Right lobe of liver (tissue), 6 donors: ENCODE results near the gene DNAH10. TPM values are rescaled to one million over a fixed set of nuclear protein-coding genes. Genes with fewer than 3 reads are reported as not detected.
A peak's percentile ranks its signal among the peaks of the same experiment; 100 is the strongest.
"Not testable (repeated sequence)": the region's sequence is repeated elsewhere in the genome, so short reads cannot be mapped to it uniquely, and the experiment has no call there.

ENCODE experiments used
- ATAC-seq, 4 donors: fragments of 200-7000 bp; cut with Tn5 transposase; one replicate each; pipeline ENCODE4 v1.9.1; 2020; ENCODE audit warnings: mild to moderate bottlenecking in 4 of 4, moderate library complexity in 4 of 4
- DNase-seq, 3 donors: peaks; one replicate each; pipeline ENCODE4 v3.0.0-alpha.2; 2020
- H3K27ac ChIP-seq, 3 donors: fragments of 200-600 bp; one replicate each; pipeline ENCODE4 v1.8.0; 2022
- H3K27me3 ChIP-seq, 2 donors: fragments of 200-600 bp; one replicate each; pipeline ENCODE4 v1.8.0; 2022
- H3K36me3 ChIP-seq, 4 donors: fragments of 200-600 bp; sonication (generic) in 1 of 4; one replicate each; pipeline versions ENCODE4 v1.5.1 to v1.8.0; 2017 to 2022; ENCODE audit warnings: control low read depth in 1 of 4
- H3K4me1 ChIP-seq, 4 donors: fragments of 200-600 bp; sonication (generic) in 1 of 4; one replicate each; pipeline versions ENCODE4 v1.5.1 to v1.8.0; 2017 to 2022; ENCODE audit warnings: control low read depth in 1 of 4
- H3K4me3 ChIP-seq, 3 donors: fragments of 200-600 bp; one replicate each; pipeline ENCODE4 v1.8.0; 2022
- H3K9me3 ChIP-seq, 4 donors: fragments of 200-600 bp; sonication (generic) in 1 of 4; one replicate each; pipeline versions ENCODE4 v1.5.1 to v1.8.0; 2017 to 2022; ENCODE audit warnings: control low read depth in 1 of 4
- CTCF ChIP-seq, 4 donors: fragments of 200-600 bp in 3 of 4; fragments of 450-650 bp in 1 of 4; IDR thresholded peaks; one replicate each; pipeline versions ENCODE4 v1.5.1 to v1.8.0; 2016 to 2022; ENCODE audit warnings: antibody characterized with exemption in 4 of 4, mild to moderate bottlenecking in 2 of 4
- POLR2A ChIP-seq: fragments of 450-650 bp; IDR thresholded peaks from one replicate; pipeline ENCODE4 v1.6.1; 2017; ENCODE audit warnings: antibody characterized with exemption, mild to moderate bottlenecking
- WGBS: methylation state at CpG from one replicate; pipeline ENCODE4 v1.1.6; 2018; ENCODE audit warnings: low coverage, low lambda C conversion rate; ENCODE audit not compliant: insufficient coverage; ENCODE audit errors: missing lambda C conversion rate; 5-methylcytosine and 5-hydroxymethylcytosine counted together
- intact Hi-C, 2 donors: fragments of 100-400 bp; cut with DNase I; formaldehyde crosslinking; loops; one replicate each; pipeline versions ENCODE4 v1.11.2 to v1.14.1; 2022
- total RNA-seq, 6 experiments: library from RNA; depleted of rRNA in 2 of 6; stranded (reverse); fragments of >200 nt in 2 of 6; fragmentation: NEBNext Ultra II Directional in 3 of 6; extraction: Animal tissue kit (Norgen Biotek cat#: 25700) in 3 of 6; gene quantifications; one replicate each; pipeline versions ENCODE4 v1.1.0 to v1.2.4, GENCODE V29; 2016 to 2023
- donor health status: DM: no; HTN: yes; CAD: no.
- donor health status: DM: no; HTN: no; CAD: no.
- donor health status: DM: no; HTN: no; CAD: no.
- donor health status: DM: no; HTN: yes; CAD: no.
- donor health status: DM: no; HTN: yes; CAD: no.

The DNAH10 gene
- total RNA-seq, 6 experiments from 2014 or later = under 0.01 to 0.40 (median 0.16) TPM; not detected in 1

- no peak overlapping the region for H3K27ac ChIP-seq
- no peaks in the 10 kb centered on the region for H3K9me3 ChIP-seq
- no peaks in the 10 kb centered on the region for H3K36me3 ChIP-seq
- no peak overlapping the region for H3K4me3 ChIP-seq
- ATAC-seq (peak in 3 of 4 donors; percentile 9 to 23 (median 18)), DNase-seq (no peak)
- WGBS = 70% methylated on average over 5 of the region's 12 CpGs
- H3K4me1 ChIP-seq = no peaks in the 10 kb centered on the region
- intact Hi-C loops = loop anchor here in 1 of 2 donors (5.0 kb wide), 1 partner anchor 79 kb away; no protein-coding TSS in a partner anchor
- no peaks in the 10 kb centered on the region for H3K27me3 ChIP-seq
- no peak for TF ChIP-seq POLR2A
- no peak for TF ChIP-seq CTCF (IDR thresholded peaks at IDR 0.05)
Observed at GRCh38 chr12:123907726-123908476, 145.8 kb downstream of the DNAH10 start.

GRCh38 chr12:123908884-123909725 lies 147.0 kb downstream of the DNAH10 start:
- intact Hi-C loops = loop anchor here in 1 of 2 donors (5.0 kb wide), 1 partner anchor 78 kb away; no protein-coding TSS in a partner anchor
- no peaks in the 10 kb centered on the region for H3K27me3 ChIP-seq
- H3K4me1 ChIP-seq = no peaks in the 10 kb centered on the region
- WGBS = 69% methylated on average over 20 of the region's 37 CpGs
- H3K36me3 ChIP-seq = no peaks in the 10 kb centered on the region
- H3K27ac ChIP-seq = no peak overlapping the region
- ATAC-seq = no peak
- H3K4me3 ChIP-seq = no peak overlapping the region
- DNase-seq = no peak
- TF ChIP-seq CTCF (IDR thresholded peaks at IDR 0.05) = no peak
- TF ChIP-seq POLR2A = no peak
- no peaks in the 10 kb centered on the region for H3K9me3 ChIP-seq

GRCh38 chr12:123910057-123910456 lies 148.0 kb downstream of the DNAH10 start:
- DNase-seq (no peak), ATAC-seq (no peak)
- H3K27me3 ChIP-seq = no peaks in the 10 kb centered on the region
- no peak overlapping the region for H3K4me3 ChIP-seq
- H3K4me1 ChIP-seq = no peaks in the 10 kb centered on the region
- TF ChIP-seq CTCF (IDR thresholded peaks at IDR 0.05) (no peak), POLR2A (no peak)
- no peak overlapping the region for H3K27ac ChIP-seq
- H3K9me3 ChIP-seq = no peaks in the 10 kb centered on the region
- no peaks in the 10 kb centered on the region for H3K36me3 ChIP-seq
- 90% methylated on average over 6 of the region's 8 CpGs for WGBS
- intact Hi-C loops = no loop called here

GRCh38 chr12:123910761-123911193 lies 148.7 kb downstream of the DNAH10 start:
- ATAC-seq (no peak), DNase-seq (no peak)
- Histone ChIP-seq H3K4me3 (no peak overlapping the region), H3K27ac (no peak overlapping the region), H3K9me3 (no peaks in the 10 kb centered on the region), H3K27me3 (no peaks in the 10 kb centered on the region), H3K36me3 (no peaks in the 10 kb centered on the region), H3K4me1 (no peaks in the 10 kb centered on the region)
- TF ChIP-seq POLR2A (no peak), CTCF (IDR thresholded peaks at IDR 0.05) (no peak)
- WGBS = 58% methylated on average over 5 of the region's 5 CpGs
- intact Hi-C loops = no loop called here

- intact Hi-C loops, H3K27ac ChIP-seq, H3K27me3 ChIP-seq, H3K4me3 ChIP-seq, H3K4me1 ChIP-seq, ATAC-seq, H3K9me3 ChIP-seq, DNase-seq, H3K36me3 ChIP-seq: not testable (repeated sequence)
- WGBS = no CpG with 5 or more reads among the region's 9 CpGs
Observed at GRCh38 chr12:123911672-123912409, 149.7 kb downstream of the DNAH10 start.
